Caco-2 (cell line): ENCODE measurements around the gene SLC17A9. TPM values are rescaled to one million over a fixed set of nuclear protein-coding genes. Genes with fewer than 3 reads are reported as not detected.

ENCODE experiments used
- BruUV-seq: library from RNA; stranded (reverse); fragments of 400-500 nt; replicated peaks from 2 replicates; lab custom pipeline; 2021; lab: Mats Ljungman, UMichigan
- CTCF ChIA-PET: fragments of 300-600 bp; sonication (Branson Sonifier 250); formaldehyde crosslinking; loops from one replicate; lab custom pipeline; 2022; ENCODE audit warnings: antibody characterized with exemption; lab: Charles Lee
- POLR2A ChIA-PET: fragments of 300-600 bp; sonication (Branson Sonifier 250); formaldehyde crosslinking; loops from one replicate; lab custom pipeline; 2022; ENCODE audit warnings: antibody characterized with exemption; lab: Charles Lee
- DNase-seq, 2 experiments: peaks; one replicate each; pipeline versions ENCODE4 v3.0.0 to v3.0.0-alpha.2; 2020 to 2022
- H3K27me3 ChIP-seq: replicated peaks from 2 replicates; pipeline ENCODE4 v1.6.0; 2011; ENCODE audit warnings: low read length; ENCODE audit not compliant: control insufficient read depth, insufficient read depth
- H3K36me3 ChIP-seq: 2 replicates; pipeline ENCODE4 v1.5.1; 2011; ENCODE audit warnings: low read length; ENCODE audit not compliant: control insufficient read depth, insufficient read depth
- H3K4me1 ChIP-seq: fragments of 250-450 bp; sonication (Bioruptor Pico); 2 replicates; pipeline ENCODE4 v1.5.1; 2020; ENCODE audit warnings: mild to moderate bottlenecking
- H3K4me3 ChIP-seq: 2 replicates; pipeline ENCODE4 v1.5.1; 2011; ENCODE audit warnings: low read depth, mild to moderate bottlenecking, control low read depth, low read length
- H3K9me3 ChIP-seq: fragments of 250-450 bp; sonication (Bioruptor Pico); 2 replicates; pipeline ENCODE4 v1.5.1; 2020; ENCODE audit warnings: mild to moderate bottlenecking, moderate library complexity
- H3K27ac Mint-ChIP-seq: one replicate; pipeline ENCODE4 v1.8.0; 2022; ENCODE audit warnings: mixed read lengths; ENCODE audit not compliant: unreplicated experiment
- H3K27me3 Mint-ChIP-seq: one replicate; pipeline ENCODE4 v1.8.0; 2022; ENCODE audit warnings: mixed read lengths; ENCODE audit not compliant: insufficient read depth, unreplicated experiment
- H3K36me3 Mint-ChIP-seq: one replicate; pipeline ENCODE4 v1.8.0; 2022; ENCODE audit warnings: mild to moderate bottlenecking, mixed read lengths; ENCODE audit not compliant: insufficient read depth, unreplicated experiment
- H3K4me1 Mint-ChIP-seq: one replicate; pipeline ENCODE4 v1.8.0; 2022; ENCODE audit warnings: low read depth, mixed read lengths; ENCODE audit not compliant: unreplicated experiment
- H3K4me3 Mint-ChIP-seq: one replicate; pipeline ENCODE4 v1.8.0; 2022; ENCODE audit warnings: mild to moderate bottlenecking, moderate library complexity, mixed read lengths; ENCODE audit not compliant: unreplicated experiment
- H3K9me3 Mint-ChIP-seq: one replicate; pipeline ENCODE4 v1.8.0; 2022; ENCODE audit warnings: mixed read lengths; ENCODE audit not compliant: unreplicated experiment
- intact Hi-C: fragments of 100-400 bp; cut with micrococcal nuclease; formaldehyde crosslinking; loops from one replicate; pipeline ENCODE4 v1.10.0; 2022; ENCODE audit not compliant: unreplicated experiment
- total RNA-seq: library from RNA; stranded (reverse); gene quantifications from 2 replicates; pipeline ENCODE4 v1.2.3, GENCODE V29; 2022
- TF ChIP-seq, protein P1 (sequence below), 2 experiments: fragments of 200-600 bp in 1 of 2; IDR thresholded peaks; 1 replicate in 1 of 2; 2 replicates in 1 of 2; pipeline versions ENCODE4 v1.5.1 to v1.8.0; 2011 to 2022; ENCODE audit warnings: antibody characterized with exemption in 1 of 2, control low read depth in 1 of 2, inconsistent platforms in 1 of 2, low read depth in 1 of 2, low read length in 1 of 2, mild to moderate bottlenecking in 1 of 2, moderate library complexity in 1 of 2; ENCODE audit not compliant: insufficient read depth in 1 of 2, severe bottlenecking in 1 of 2, unreplicated experiment in 1 of 2

Gene SLC17A9
- total RNA-seq, 1 experiment from 2014 or later = 64.7 TPM

DNA sequence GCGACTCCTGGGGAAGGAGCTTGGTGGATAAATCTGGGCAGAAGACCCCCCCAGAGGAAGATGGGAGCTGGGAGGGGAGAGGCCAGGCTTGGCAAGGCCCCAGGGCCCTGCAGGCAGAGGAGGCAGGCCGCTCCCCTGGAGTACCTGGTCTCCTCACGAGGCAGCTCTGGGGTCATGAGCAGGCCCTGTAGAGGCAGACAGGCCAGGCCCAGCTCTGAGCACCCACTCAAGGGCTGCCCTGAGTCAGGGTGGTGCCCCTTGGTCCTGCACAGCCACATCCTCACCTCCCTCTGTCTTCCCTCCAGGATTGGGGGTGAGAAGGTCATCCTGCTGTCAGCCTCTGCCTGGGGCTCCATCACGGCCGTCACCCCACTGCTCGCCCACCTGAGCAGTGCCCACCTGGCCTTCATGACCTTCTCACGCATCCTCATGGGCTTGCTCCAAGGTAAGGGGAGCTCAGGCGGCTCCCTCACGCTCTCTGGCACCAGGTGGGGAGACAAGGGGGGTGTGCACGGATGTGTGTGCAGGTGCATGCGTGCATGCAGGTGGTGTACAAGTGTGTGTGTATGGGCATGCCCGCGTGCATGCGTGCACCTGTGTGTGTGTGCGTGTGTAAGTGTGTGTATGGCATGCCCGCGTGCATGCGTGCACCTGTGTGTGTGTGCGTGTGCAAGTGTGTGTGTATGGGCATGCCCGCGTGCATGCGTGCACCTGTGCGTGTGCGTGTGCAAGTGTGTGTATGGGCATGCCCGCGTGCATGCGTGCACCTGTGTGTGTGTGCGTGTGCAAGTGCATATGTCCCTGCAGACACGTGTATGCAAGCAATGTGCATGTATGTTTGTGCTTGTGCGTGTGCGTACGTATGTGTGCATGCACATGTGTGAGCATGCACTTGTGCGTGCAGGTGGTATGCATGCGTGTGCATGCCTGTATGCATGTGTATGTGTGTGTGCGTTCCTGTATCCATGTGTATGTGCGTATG, 4.9 kb downstream of the SLC17A9 start:
- Mint-ChIP-seq H3K4me1 (peaks cover 31% of the 10 kb centered on the region), H3K27me3 (no peaks in the 10 kb centered on the region), H3K36me3 (peaks cover 69% of the 10 kb centered on the region), H3K9me3 (no peaks in the 10 kb centered on the region), H3K4me3 (no peak overlapping the region), H3K27ac (no peak overlapping the region)
- TF ChIP-seq, protein P1, sequence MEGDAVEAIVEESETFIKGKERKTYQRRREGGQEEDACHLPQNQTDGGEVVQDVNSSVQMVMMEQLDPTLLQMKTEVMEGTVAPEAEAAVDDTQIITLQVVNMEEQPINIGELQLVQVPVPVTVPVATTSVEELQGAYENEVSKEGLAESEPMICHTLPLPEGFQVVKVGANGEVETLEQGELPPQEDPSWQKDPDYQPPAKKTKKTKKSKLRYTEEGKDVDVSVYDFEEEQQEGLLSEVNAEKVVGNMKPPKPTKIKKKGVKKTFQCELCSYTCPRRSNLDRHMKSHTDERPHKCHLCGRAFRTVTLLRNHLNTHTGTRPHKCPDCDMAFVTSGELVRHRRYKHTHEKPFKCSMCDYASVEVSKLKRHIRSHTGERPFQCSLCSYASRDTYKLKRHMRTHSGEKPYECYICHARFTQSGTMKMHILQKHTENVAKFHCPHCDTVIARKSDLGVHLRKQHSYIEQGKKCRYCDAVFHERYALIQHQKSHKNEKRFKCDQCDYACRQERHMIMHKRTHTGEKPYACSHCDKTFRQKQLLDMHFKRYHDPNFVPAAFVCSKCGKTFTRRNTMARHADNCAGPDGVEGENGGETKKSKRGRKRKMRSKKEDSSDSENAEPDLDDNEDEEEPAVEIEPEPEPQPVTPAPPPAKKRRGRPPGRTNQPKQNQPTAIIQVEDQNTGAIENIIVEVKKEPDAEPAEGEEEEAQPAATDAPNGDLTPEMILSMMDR (IDR thresholded peaks at IDR 0.05; ENCODE audit: insufficient read depth in 1 of 2, low read depth in 1 of 2, low read length in 1 of 2, severe bottlenecking in 1 of 2, unreplicated experiment in 1 of 2) = no peak
- intact Hi-C loops = no loop called here
- BruUV-seq = no TSS peak
- H3K4me1 ChIP-seq = peaks cover 34% of the 10 kb centered on the region
- no peaks in the 10 kb centered on the region for H3K27me3 ChIP-seq
- ChIA-PET POLR2A (interaction anchor here (1.0 kb wide), 1 partner anchor 10 kb away, joined by 3 read pairs; no protein-coding TSS in a partner anchor), CTCF (interaction anchor here (0.6 kb wide), 1 partner anchor 20 kb away, joined by 3 read pairs; no protein-coding TSS in a partner anchor)
- no peak for DNase-seq
- H3K4me3 ChIP-seq = no peak overlapping the region
- no peaks in the 10 kb centered on the region for H3K9me3 ChIP-seq
- H3K36me3 ChIP-seq = peaks cover 18% of the 10 kb centered on the region

DNA sequence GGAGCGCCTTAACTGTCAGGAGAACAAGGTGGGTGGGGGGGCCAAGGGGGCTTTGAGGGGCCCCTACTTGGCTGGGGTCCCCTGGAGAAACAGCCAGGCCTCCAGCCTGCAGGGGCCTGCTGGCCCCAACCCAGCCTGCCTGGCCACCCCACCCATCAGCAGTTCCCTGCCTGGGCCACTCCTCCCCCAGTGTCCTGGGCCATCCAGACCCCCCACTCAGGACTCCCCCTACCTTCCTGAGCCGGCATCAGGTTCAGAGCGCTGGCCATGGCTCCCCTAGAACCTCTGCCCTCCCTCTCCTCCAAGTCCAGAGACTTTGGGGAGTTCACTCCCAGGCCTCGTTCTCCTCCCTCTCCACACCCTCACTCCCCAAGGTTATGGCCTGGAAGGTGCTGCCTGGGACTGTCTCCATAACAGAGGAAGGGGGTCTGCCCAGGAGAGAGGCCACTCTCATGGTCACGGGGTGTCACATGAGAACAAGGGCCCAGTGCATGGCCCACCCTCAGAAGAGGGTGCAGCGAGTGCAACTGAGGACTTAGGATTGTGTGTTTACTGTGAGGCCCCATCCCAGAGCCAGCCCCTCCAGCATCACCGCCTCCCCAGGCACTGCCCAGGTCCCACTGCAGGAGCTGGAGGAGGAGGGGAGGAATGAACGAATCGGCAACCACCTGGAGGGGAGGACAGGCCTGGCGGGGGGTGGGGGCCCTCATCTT, 6.0 kb downstream of the SLC17A9 start:
- TF ChIP-seq, protein P1 (IDR thresholded peaks at IDR 0.05; ENCODE audit: insufficient read depth in 1 of 2, low read depth in 1 of 2, low read length in 1 of 2, severe bottlenecking in 1 of 2, unreplicated experiment in 1 of 2) = no peak
- Histone ChIP-seq H3K4me3 (no peak overlapping the region), H3K9me3 (no peaks in the 10 kb centered on the region), H3K36me3 (peaks cover 21% of the 10 kb centered on the region), H3K4me1 (peaks cover 28% of the 10 kb centered on the region), H3K27me3 (no peaks in the 10 kb centered on the region)
- ChIA-PET POLR2A (no interaction called here), CTCF (interaction anchor here (2.1 kb wide), 1 partner anchor 14 kb away, joined by 8 read pairs; no protein-coding TSS in a partner anchor)
- Mint-ChIP-seq H3K27ac (no peak overlapping the region), H3K4me1 (peaks cover 29% of the 10 kb centered on the region), H3K27me3 (no peaks in the 10 kb centered on the region), H3K9me3 (no peaks in the 10 kb centered on the region), H3K36me3 (peaks cover 68% of the 10 kb centered on the region), H3K4me3 (no peak overlapping the region)
- no peak for DNase-seq
- no TSS peak for BruUV-seq
- intact Hi-C loops = no loop called here
